Measurements from ENCODE around the gene CASQ2. TPM values are rescaled to one million over a fixed set of nuclear protein-coding genes. Genes with fewer than 3 reads are reported as not detected.

The CASQ2 gene
- total RNA-seq, 1 experiment from 2014 or later: not detected

GRCh38 chr1:115726570-115726969 lies 41.9 kb downstream of the CASQ2 start:
- H3K4me1 ChIP-seq (ENCODE audit: control insufficient read depth in 1 of 2, insufficient read depth in 2 of 2, low read length in 2 of 2): no peaks in the 10 kb centered on the region
- CTCF ChIA-PET: no interaction called here
- no peak for TF ChIP-seq POLR2AphosphoS5 (IDR thresholded peaks at IDR 0.05; ENCODE audit: low read depth, low read length)
- TF ChIP-seq CEBPB (IDR thresholded peaks at IDR 0.05; ENCODE audit: low read depth): no peak
- TF ChIP-seq POLR2A (IDR thresholded peaks at IDR 0.05; ENCODE audit: borderline replicate concordance, extremely low read depth, insufficient read depth, insufficient read length): no peak
- TF ChIP-seq CTCF (IDR thresholded peaks at IDR 0.05 in 2 of 3, conservative IDR thresholded peaks at IDR 0.05 in 1 of 3; ENCODE audit: borderline replicate concordance in 1 of 3, insufficient read depth in 1 of 3, low read depth in 2 of 3, low read length in 2 of 3): no peak
- no peak for TF ChIP-seq JUND (IDR thresholded peaks at IDR 0.05)
- TF ChIP-seq EGR1 (IDR thresholded peaks at IDR 0.05; ENCODE audit: low read depth): no peak
- no peak for TF ChIP-seq ATF3 (IDR thresholded peaks at IDR 0.05)
- no peak for TF ChIP-seq ZNF274 (IDR thresholded peaks at IDR 0.05; ENCODE audit: low read depth, low read length)
- no peak for TF ChIP-seq ZFX (IDR thresholded peaks at IDR 0.05)
- no peak for TF ChIP-seq YY1 (IDR thresholded peaks at IDR 0.05; ENCODE audit: extremely low read depth, insufficient replicate concordance, low read depth, low read length)
- no peak for TF ChIP-seq RAD21 (IDR thresholded peaks at IDR 0.05; ENCODE audit: low read depth)
- no peak for TF ChIP-seq MAX (IDR thresholded peaks at IDR 0.05)
- TF ChIP-seq EZH2 (IDR thresholded peaks at IDR 0.05): no peak
- H3K9me2 ChIP-seq (ENCODE audit: insufficient read depth): no peaks in the 10 kb centered on the region
- no peak overlapping the region for H2AFZ ChIP-seq (ENCODE audit: low read depth, low read length, poor library complexity, severe bottlenecking)
- H3K79me2 ChIP-seq (ENCODE audit: insufficient read depth, low read length): no peaks in the 10 kb centered on the region
- H3K27me3 ChIP-seq (ENCODE audit: insufficient read depth, low read length): no peaks in the 10 kb centered on the region
- H3K36me3 ChIP-seq (ENCODE audit: control insufficient read depth in 1 of 2, insufficient read depth in 2 of 2, low read length in 2 of 2): no peaks in the 10 kb centered on the region
- H3K4me3 ChIP-seq (replicated peaks in 1 of 2; ENCODE audit: low read depth in 1 of 2, low read length in 2 of 2): no peak overlapping the region
- no peaks in the 10 kb centered on the region for H4K20me1 ChIP-seq (ENCODE audit: insufficient read depth)
- RAD21 ChIA-PET (ENCODE audit: low non-redundant PET in 1 of 2, low total read pairs in 2 of 2, uncharacterized antibody in 2 of 2, unreplicated experiment in 2 of 2): no interaction called here
- no peak overlapping the region for H3K9ac ChIP-seq (ENCODE audit: low read length)
- BruUV-seq (replicated peaks): no TSS peak
- H3K9me3 ChIP-seq (ENCODE audit: control insufficient read depth in 1 of 2, insufficient read depth in 1 of 2, low read depth in 1 of 2, low read length in 2 of 2): no peaks in the 10 kb centered on the region
- H3K4me2 ChIP-seq (ENCODE audit: low read length): no peak overlapping the region
- intact Hi-C loops (cut with micrococcal nuclease): no loop called here
- no peak for ATAC-seq
- no peak overlapping the region for H3K27ac ChIP-seq (ENCODE audit: low read depth, low read length)
- POLR2A ChIA-PET: no interaction called here
- DNase-seq (ENCODE audit: low read depth, low spot score): no peak
